GM18508 (cell line): ENCODE results near the gene NAAA.
"Not testable (repeated sequence)": the region's sequence is repeated elsewhere in the genome, so short reads cannot be mapped to it uniquely, and the experiment has no call there.

ENCODE experiments used
- ATAC-seq: cut with Tn5 transposase; IDR thresholded peaks from one replicate; pipeline ENCODE4 v1.9.1; 2021; ENCODE audit warnings: moderate number of reproducible peaks; ENCODE audit not compliant: insufficient read depth, unreplicated experiment

The NAAA gene

DNA sequence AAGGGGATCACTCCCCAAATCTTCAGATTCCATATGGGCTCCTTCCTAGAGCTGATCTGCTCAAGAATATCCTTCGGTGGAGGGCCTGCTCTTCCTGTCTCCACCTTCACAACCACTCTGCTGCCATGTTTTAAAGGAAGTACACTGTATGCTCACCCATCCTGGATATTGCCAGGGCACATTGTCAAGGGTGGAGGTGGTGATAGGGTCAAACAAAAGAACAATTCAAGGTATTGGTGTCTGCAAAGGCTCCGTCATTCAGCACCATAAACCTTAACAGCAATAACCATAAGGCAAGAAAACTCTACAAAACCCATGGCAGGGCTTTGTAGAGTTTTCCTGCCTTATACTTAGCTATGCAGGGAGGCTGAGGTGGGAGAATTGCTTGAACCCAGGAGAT lies 18.9 kb downstream of the NAAA start:
- ATAC-seq = no peak

DNA sequence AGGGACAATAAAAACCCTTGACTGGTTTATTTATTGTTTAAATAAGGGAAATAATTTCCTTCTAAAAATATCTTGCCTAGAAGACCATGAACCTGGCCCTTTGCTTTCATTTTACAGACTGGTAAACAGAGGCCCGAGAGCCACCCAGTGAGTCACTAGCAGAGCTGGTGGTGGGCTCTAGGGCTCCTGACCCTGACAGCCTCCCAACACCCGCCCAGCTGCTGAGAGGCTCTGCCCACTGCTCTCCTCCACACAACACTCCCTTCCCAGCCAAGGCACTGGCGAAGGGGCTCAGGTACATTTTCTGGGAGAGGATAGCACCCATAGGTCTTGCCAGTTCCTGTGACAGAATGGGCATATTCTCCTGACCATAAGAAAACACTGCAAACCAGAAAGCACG lies 20.5 kb downstream of the NAAA start:
- no peak for ATAC-seq

DNA sequence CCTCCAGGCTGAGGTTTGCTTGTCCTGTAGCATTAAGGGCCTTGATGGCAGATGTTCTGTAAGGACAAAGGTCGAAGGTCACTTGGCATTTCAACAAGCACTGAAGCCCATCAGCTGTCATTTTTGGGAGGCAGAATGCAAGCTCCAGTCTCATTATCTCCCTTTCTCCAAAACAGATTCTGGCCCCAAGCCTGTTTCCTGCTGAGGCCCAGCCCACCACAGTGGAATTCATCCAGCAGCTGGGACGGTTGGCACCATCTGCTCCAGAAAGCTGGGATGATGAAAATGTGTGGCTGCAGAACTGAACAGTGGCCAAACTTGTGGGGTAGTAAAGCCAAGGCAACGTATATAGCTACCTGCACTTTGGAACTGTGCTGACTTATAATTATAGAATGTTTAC lies 20.9 kb downstream of the NAAA start:
- no peak for ATAC-seq

DNA sequence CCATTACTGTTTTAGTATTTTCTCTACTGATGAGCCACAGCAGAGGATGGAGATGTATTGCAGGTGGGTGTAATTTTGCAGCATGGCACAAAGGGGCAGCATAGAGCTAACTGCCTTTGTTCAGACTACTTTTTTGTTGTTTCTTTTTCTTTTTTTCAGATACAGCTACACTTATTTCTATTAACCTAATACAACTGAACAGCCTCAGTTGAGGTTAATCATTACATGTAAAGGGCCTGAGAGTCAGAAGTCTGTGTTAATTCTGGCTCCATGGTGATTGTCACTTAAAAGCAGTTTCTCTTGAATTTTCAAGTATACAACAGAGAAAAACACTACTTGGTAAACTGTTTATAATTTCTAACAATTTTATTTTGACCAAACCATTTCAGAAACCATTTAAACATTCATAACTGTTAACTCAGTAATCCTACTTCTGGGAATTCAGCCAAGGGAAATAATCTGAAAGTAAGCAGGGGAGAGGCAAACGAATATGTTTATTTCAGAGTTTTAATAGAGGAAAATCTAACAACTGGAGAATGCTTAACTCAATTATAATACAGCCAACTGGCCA lies 24.6 kb downstream of the NAAA start:
- peak; percentile 55 for ATAC-seq

DNA sequence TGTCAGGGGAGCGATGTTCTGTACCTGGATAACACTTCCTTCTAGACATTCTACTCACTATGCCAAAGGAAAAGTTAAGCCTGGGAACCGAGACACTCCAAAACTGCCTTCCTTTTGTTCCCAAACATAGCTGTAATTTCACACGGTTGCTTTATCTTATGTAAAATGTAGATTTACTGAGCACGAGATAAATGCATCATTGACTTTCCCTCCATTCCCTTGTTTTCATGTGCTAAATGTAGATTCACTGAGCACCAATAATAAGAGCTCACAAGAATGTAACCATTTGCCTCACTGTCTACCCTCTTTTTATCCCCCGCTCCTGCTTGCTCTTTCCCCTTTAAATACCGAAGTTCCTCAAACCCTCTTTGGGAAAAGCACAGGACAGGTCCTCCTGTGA lies 27.8 kb downstream of the NAAA start:
- ATAC-seq = no peak

DNA sequence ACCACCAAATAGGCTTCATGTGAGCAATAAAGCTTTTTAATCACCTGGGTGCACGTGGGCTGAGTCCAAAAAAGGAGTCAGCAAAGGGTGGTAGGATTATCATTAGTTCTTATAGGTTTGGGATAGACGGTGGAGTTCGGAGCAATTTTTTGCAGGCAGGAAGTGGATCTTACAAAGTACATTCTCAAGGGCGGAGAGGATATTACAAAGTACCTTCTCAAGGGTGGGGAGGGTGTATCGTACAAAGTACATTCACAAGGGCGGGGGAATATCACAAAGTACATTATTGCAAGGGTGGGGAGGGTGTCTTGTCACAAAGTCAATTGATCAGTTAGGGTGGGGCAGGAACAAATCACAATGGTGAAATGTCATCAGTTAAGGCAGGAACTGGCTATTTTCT lies 30.0 kb downstream of the NAAA start:
- not testable (repeated sequence) for ATAC-seq

DNA sequence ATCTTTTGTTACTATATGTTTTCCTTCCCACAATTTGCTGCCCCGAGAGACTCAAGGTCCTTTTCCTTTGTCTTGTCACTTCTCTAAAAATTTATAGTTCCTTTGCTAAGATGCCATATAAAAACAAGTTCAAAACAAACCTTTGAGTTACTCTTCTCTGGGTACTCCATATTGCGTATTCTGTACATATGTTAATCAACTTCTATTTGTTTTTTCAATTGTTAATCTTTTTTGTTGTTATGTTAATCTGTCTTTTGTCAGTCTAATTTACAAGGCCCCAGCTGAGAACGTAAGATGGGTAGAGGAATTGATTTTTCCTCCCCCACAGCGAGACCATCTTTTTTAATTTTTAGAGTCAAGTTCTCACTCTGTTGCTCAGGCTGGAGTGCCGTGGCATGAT lies 31.4 kb downstream of the NAAA start:
- ATAC-seq = no peak

DNA sequence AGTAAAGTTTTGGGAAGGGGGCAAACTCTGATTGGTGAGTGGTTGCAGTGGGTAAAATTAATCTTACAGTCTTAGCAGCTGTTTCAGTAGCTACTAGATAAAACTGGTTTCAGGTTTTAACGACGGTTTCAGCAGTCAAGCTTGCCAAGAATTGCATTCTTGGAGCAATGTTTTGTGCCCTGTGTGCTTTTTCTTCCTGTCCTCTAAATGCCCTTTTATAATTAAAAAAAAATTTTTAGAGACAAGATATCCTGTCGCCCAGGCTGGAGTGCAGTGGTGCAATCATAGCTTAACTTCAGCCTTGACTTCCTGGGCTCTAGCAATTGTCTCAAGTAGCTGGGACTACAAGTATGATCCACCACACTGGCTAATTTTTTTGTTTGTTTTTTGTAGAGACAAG lies 32.3 kb downstream of the NAAA start:
- no peak for ATAC-seq

DNA sequence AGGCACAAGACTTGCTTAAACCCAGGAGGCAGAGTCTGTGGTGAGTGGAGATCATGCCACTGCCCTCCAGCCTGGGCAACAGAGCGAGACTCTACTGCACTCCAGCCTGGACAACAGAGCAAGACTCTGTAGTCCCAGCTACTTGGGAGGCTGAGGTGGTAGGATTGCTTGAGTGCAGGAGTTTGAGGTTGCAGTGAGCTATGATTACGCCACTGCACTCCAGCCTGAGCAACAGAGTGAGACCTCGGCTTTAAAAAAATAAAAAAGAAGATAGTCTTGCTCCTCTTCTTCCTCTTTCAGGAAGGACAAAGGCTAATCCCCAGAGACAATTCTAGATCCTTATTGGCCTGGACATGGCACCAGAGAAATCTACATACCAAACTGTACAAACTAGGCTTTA lies 32.8 kb downstream of the NAAA start:
- ATAC-seq = no peak

DNA sequence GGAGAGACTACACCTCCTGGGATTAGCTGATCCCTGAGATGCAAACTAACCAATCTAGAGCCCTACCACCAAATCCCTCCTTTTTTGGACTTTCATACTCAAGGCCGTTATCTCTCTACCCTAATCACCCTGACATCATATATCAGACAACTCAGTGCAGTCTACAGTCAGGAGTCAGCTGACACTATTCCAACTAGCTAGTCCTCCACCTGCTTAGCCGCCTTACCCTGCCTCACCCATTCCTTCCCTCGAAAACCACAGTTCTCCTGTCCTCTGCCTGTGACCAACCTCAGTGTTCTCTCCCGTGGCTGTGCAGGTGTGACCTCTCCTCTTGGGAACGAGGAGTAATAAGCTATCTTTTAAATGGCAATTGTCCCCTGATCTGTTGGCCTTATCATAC lies 36.7 kb downstream of the NAAA start:
- no peak for ATAC-seq

DNA sequence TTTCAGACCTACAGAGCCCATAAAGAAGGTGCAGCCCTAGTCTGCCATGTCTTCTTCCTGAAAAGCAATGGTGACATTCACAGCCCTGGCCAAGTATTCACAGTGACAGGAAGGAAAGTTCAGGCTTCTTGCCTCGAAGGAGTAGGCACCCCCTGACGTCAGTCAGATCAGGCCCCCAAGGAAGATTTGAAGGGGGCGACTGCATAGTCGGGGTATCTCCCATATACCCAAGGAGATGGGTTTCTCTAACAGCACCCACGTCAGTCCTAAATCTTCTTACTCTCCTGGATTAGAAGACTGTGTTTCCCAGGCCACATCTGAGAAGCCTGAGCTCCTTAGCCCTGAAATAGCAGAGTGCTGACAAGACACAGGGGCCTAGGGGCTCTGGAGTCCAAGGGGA lies 38.5 kb downstream of the NAAA start, which contains the start of gene PPEF2:
TSS of gene PPEF2 (minus strand) at position 101 of the 400 bp plus-strand sequence. CDS start 6,127 bp downstream, outside the sequence.
- no peak for ATAC-seq

DNA sequence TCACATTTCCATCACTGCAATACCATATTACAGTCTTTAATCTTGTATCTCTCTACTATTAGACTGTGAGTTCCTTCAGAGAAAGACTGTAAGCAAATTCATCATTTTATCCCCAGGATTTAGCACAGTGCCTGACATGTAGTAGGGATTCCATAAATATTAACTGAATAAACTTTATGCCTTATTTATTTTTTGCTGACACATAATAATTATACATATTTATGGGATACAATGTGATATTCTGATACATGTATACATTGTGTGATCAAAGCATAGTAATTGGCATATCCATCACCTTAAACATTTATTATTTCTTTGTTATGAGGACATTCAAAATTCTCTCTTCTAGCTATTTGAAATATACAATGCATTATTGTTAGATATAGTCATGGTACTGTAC lies 42.3 kb downstream of the NAAA start:
- ATAC-seq = no peak

DNA sequence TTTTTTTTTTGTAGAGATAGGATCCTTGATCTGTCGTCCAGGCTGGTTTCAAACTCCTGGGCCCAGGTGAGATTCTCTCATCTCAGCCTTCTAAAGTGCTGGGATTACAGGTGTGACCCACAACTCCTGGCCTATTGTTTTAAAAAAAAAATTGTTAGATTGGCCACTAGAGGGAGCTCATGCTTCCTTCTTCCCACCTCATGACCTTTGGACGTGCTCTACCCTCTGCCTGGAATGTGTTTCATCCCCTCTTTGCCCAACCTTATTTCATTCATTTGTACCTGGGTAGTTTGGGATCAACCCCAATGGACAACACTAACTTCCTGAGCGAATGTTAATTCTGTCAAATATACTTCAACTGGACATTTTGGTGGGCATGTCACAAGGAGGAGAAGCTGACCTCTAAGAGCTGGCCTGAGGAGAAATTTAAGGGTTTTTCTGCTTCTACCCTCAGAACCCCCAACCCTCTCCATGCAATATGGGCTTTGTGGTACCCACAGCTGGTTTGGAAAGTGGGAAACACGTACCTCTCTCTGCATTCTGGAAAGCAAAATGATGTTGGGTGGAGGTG lies 45.0 kb downstream of the NAAA start:
- ATAC-seq = no peak

DNA sequence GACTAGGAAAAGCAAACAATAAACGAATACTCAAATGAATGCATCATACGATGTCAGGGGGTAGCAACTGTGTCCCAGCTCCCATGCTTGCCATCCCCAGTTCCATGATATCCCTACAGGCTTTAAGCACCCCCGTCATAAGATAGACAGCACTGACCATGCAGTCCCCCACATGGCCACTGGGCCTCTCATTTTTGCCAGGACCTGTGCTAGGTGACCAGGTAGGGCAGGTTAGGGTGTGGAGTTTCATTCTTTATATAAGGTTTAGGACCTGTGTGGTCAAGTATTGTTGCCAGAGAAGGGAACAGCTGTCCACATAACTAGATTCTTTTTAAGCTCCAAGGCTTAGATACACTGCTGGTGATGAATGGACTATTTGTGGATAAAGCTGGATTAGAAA lies 48.3 kb downstream of the NAAA start:
- no peak for ATAC-seq

DNA sequence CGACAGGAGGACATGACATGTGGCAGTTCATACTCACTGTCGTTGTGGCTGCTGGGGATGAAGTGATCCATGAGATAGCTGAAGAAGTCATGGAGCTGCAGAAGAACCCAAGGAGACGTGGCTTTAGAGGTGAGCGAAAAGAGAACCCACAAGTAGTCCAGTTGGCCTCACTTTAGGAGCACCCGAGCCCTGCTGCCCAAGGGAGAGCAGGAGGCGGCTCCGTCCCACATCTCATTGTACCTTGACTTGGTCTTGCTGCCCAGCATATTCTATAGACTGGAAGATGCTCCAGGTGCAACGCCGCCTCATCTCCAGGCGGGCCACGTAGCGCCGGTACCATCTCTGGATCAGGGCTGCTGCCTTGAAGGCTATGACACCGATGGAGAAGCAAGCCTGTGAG lies 49.2 kb downstream of the NAAA start:
- ATAC-seq = no peak

DNA sequence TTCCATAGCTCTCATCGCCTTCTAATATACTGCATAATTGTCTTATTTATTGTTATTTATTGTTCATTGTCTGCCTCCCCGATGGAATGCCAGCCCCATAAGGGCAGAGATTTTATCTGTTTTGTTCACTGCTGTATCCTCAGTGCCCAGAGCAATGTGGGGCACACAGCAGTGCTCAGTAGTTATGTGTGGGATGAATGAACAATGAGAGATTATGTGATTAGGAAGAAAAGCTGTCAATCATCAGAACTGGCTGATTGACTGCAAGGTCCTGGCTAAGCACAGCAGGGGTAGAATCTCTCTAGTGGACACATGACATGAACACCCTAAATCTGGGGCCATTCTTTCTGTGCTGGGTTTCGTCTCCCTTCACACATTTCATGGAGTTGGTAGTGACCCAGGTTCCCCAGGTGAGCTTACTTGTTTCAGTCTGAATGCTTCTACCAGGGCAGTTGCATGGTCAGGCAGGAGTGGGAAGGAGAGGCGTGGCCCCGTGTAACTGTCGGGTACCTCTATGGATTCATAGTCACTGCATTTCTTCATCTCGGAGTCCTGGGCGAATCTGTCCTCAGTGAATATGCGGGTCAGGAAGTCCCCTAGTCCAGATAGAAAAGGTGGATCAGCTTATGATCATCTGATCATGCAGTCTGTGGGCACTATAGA lies 51.1 kb downstream of the NAAA start:
- no peak for ATAC-seq

DNA sequence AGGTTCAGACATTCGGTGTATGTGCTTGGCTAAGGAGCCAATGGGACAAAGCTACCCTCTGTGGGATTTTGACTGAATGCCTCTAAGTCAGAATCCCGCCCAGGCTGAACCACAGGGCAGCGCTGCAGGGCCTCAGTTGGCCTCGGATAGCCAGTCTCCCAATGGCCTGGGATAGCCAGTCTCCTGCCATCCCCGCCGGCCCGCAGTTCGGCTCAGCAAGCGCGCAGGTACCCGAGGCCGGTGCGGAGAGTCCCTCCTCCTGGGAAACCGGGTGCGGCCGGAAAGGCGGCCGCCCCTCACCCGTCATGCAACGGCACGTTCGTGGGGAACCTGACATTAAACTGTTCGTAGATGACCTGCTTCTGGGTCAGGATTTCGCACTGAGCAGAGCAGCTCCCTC lies 54.7 kb downstream of the NAAA start:
- ATAC-seq = no peak

DNA sequence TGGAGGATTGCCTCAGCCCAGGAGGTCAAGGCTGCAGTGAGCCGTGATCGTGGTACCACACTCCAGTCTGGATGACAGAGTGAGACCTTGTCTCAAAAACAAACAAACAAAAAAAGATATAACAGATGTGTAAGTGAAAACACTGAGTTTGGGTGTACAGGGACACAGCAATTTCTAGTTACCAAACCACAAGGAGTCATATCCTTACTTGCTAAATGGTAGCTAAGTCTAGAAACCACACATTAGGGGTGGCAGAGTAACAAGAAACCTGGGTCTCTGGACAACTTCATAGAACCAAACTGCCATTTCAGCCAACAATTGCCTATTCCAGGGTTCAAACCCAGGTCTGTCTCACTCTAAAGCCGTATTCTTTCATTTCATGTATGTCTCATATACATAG lies 59.3 kb downstream of the NAAA start:
- ATAC-seq = no peak

DNA sequence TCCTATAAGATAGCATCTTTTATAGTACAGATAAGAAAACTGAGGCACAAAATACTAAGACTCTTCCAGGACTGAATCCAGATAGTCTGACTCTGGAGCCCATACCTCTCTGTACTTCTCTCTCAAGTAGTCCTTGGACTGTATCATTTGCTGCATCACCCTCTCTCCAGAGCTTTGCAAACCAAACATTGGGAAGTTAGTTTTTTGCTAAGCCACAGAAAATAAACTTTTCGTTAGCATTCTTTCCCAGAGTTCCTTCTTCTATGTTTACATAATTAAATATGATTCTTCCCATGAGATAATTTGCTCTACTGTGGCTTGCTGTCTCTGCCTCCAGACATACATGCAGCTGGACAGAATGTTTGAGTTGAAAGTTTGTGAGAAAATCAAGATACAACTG lies 60.5 kb downstream of the NAAA start:
- no peak for ATAC-seq

DNA sequence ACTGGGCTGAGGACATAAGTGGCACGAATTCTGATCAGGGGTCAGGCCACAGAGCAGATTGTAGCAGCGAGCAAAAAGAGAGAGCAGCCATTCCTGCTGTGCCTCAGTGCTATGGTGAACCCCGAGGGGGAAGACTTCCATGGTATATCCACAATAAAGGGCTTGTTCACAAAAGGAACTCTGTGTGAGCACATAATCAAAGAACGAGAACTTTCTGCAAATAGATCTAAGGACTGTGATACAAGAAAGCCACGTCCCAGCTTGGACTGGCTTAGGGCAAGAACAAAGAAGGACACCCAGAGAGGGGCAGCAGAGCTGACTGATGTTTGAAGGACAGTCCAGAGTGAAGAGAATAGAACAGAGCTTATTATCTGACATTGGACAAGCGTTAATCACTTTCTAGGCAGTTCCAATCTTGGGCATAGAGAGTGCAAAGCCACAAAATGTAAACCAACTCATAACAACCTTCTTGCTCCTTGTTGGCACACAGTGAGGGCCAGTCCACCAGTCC lies 62.5 kb downstream of the NAAA start:
- ATAC-seq = no peak

DNA sequence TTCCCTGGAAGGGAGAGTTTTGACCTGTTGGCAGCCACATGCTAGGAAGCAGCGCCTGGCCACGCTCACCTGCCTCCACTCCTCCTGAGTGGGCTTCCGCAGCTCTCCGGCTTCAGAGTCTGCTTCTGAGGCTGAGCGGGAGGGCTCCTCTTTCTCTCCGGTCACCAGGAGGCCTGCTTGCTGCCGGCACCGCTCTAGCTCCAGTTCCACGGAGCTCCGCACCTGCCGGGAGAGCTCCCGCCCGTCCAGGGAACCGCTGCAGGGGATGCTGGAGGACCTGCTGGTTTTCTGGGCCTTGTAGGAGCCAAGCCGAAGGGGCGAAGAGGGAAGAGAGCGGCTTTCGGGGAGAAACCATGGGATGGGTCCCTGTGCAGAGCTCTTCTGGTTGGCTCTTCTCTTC lies 64.6 kb downstream of the NAAA start:
- ATAC-seq = no peak

DNA sequence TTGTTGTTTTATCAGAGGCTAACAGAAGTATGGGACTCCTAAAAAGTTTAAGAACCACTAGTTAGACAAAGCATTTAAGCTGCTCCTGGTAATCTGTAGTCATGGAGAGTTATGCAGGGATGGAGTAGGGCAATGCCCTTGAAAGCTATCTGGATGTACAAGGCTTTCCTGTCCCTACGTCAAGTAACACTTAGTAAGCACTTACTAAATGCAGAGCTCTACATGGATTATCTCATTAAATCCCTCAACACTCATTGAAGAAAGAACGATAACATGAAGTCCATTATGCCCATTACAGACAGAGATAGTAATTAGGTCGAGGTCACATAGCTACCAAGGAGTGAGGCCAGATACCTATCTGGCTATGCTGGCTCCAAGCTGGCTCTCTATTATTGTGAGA lies 71.7 kb downstream of the NAAA start:
- no peak for ATAC-seq
